WTC11 (cell line): ENCODE results near the gene CHRNA1. TPM values are rescaled to one million over a fixed set of nuclear protein-coding genes. Genes with fewer than 3 reads are reported as not detected.

ENCODE experiments used
- ATAC-seq: fragments of 200-7000 bp; cut with Tn5 transposase; 2 replicates; pipeline ENCODE4 v1.10.0; 2021; ENCODE audit warnings: mild to moderate bottlenecking, moderate library complexity
- CTCF ChIA-PET: fragments of 300-600 bp; sonication (Branson Sonifier 250); formaldehyde crosslinking; loops from one replicate; lab custom pipeline; 2021; ENCODE audit warnings: antibody characterized with exemption; lab: Charles Lee
- POLR2A ChIA-PET: fragments of 350-600 bp; sonication (Branson Sonifier 250); formaldehyde crosslinking; loops from one replicate; lab custom pipeline; 2021; ENCODE audit warnings: antibody characterized with exemption; lab: Charles Lee
- DNase-seq: peaks from one replicate; pipeline ENCODE4 v3.0.0; 2021; ENCODE audit warnings: low spot score
- H3K27ac Mint-ChIP-seq: 2 replicates; pipeline ENCODE4 v1.8.0; 2021; ENCODE audit warnings: mixed read lengths
- H3K27me3 Mint-ChIP-seq: 2 replicates; pipeline ENCODE4 v1.8.0; 2021; ENCODE audit warnings: low read depth, mild to moderate bottlenecking, moderate library complexity, mixed read lengths
- H3K36me3 Mint-ChIP-seq: 2 replicates; pipeline ENCODE4 v1.8.0; 2021; ENCODE audit warnings: mixed read lengths
- H3K4me1 Mint-ChIP-seq: 2 replicates; pipeline ENCODE4 v1.8.0; 2022; ENCODE audit warnings: mixed read lengths
- H3K4me3 Mint-ChIP-seq: 2 replicates; pipeline ENCODE4 v1.8.0; 2021; ENCODE audit warnings: mild to moderate bottlenecking, moderate library complexity, mixed read lengths
- H3K9me3 Mint-ChIP-seq: 2 replicates; pipeline ENCODE4 v1.8.0; 2021; ENCODE audit warnings: mixed read lengths
- ETV6 ChIP-seq: sonication (generic); formaldehyde crosslinking; IDR thresholded peaks from 2 replicates; pipeline ENCODE4 v1.8.1; 2022; ENCODE audit warnings: mild to moderate bottlenecking, missing genetic modification reagents
- MYBL2 ChIP-seq: sonication (generic); formaldehyde crosslinking; IDR thresholded peaks from 2 replicates; pipeline ENCODE4 v1.8.1; 2023; ENCODE audit warnings: mild to moderate bottlenecking, moderate library complexity, missing genetic modification reagents
- NFE2L1 ChIP-seq: sonication (generic); formaldehyde crosslinking; IDR thresholded peaks from 2 replicates; pipeline ENCODE4 v1.8.1; 2023; ENCODE audit warnings: missing genetic modification reagents
- NR1H2 ChIP-seq: sonication (generic); formaldehyde crosslinking; IDR thresholded peaks from 2 replicates; pipeline ENCODE4 v1.9.0; 2021; ENCODE audit warnings: mild to moderate bottlenecking, moderate library complexity, missing genetic modification reagents
- PRRX2 ChIP-seq: fragments of 250-450 bp; sonication (Bioruptor Pico); IDR thresholded peaks from 2 replicates; pipeline ENCODE4 v1.8.0; 2021; ENCODE audit warnings: mild to moderate bottlenecking
- RELA ChIP-seq: sonication (generic); formaldehyde crosslinking; IDR thresholded peaks from 2 replicates; pipeline ENCODE4 v1.8.1; 2022; ENCODE audit warnings: missing genetic modification reagents, mild to moderate bottlenecking, borderline replicate concordance
- SMAD3 ChIP-seq: sonication (generic); formaldehyde crosslinking; IDR thresholded peaks from 2 replicates; pipeline ENCODE4 v1.8.0; 2022; ENCODE audit warnings: missing genetic modification reagents, mild to moderate bottlenecking, borderline replicate concordance
- SMAD4 ChIP-seq: sonication (generic); formaldehyde crosslinking; IDR thresholded peaks from 2 replicates; pipeline ENCODE4 v1.8.0; 2022; ENCODE audit warnings: mild to moderate bottlenecking, missing genetic modification reagents
- SOX15 ChIP-seq: fragments of 250-450 bp; sonication (Bioruptor Pico); IDR thresholded peaks from 2 replicates; pipeline ENCODE4 v1.9.0; 2021; ENCODE audit warnings: mild to moderate bottlenecking
- ZNF138 ChIP-seq: sonication (generic); formaldehyde crosslinking; conservative IDR thresholded peaks from 2 replicates; pipeline ENCODE4 v1.8.1; 2022; ENCODE audit warnings: mild to moderate bottlenecking, moderate library complexity, missing genetic modification reagents
- total RNA-seq: library from RNA; stranded (reverse); gene quantifications from 3 replicates; pipeline ENCODE4 v1.2.3, GENCODE V29; 2021
- TF ChIP-seq, protein P1 (sequence below): fragments of 250-450 bp; sonication (Bioruptor Pico); IDR thresholded peaks from 2 replicates; pipeline ENCODE4 v1.9.0; 2021; ENCODE audit warnings: mild to moderate bottlenecking, borderline replicate concordance
- TF ChIP-seq, protein P2 (sequence below): sonication (generic); formaldehyde crosslinking; IDR thresholded peaks from 2 replicates; pipeline ENCODE4 v1.8.1; 2023; ENCODE audit warnings: mild to moderate bottlenecking, missing genetic modification reagents, moderate library complexity
- TF ChIP-seq, protein P3 (sequence below): sonication (generic); formaldehyde crosslinking; IDR thresholded peaks from 2 replicates; pipeline ENCODE4 v1.8.1; 2023; ENCODE audit warnings: mild to moderate bottlenecking, missing genetic modification reagents
- TF ChIP-seq, protein P4 (sequence below): sonication (generic); formaldehyde crosslinking; IDR thresholded peaks from 2 replicates; pipeline ENCODE4 v1.8.1; 2022; ENCODE audit warnings: mild to moderate bottlenecking, missing genetic modification reagents, moderate library complexity, borderline replicate concordance
- TF ChIP-seq, protein P5 (sequence below): fragments of 250-450 bp; sonication (Bioruptor Pico); IDR thresholded peaks from 2 replicates; pipeline ENCODE4 v1.9.0; 2021; ENCODE audit warnings: mild to moderate bottlenecking
- TF ChIP-seq, protein P6 (sequence below): sonication (generic); formaldehyde crosslinking; IDR thresholded peaks from 2 replicates; pipeline ENCODE4 v1.8.1; 2022; ENCODE audit warnings: mild to moderate bottlenecking, moderate library complexity, missing genetic modification reagents
- TF ChIP-seq, protein P7 (sequence below): fragments of 250-450 bp; sonication (Bioruptor Pico); IDR thresholded peaks from 2 replicates; pipeline ENCODE4 v2.1.2; 2022; ENCODE audit warnings: mild to moderate bottlenecking, moderate library complexity
- TF ChIP-seq, protein P8 (sequence below): sonication (generic); formaldehyde crosslinking; IDR thresholded peaks from 2 replicates; pipeline ENCODE4 v1.8.0; 2023; ENCODE audit warnings: missing genetic modification reagents

Gene CHRNA1
- total RNA-seq, 1 experiment from 2014 or later = not detected

DNA sequence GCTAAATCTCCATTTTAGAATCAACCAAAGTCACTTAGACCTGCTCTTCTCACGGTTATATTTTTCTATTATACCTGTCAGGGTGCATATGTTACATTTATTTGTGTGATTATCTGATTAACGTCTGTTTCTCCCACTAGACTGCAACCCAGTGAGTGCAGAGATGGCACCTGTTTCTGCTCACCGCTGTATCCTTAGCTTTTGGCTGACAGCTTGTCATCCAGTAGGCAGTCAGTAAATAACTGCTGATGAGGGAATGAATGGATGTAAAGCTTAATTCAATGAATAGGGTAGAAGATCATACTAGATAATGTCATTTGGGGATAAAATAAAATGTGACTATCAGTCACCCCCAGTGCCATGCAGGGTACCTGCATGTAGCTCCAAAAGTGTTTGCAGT is 6.9 kb upstream of the CHRNA1 start:
- TF ChIP-seq, protein P1, sequence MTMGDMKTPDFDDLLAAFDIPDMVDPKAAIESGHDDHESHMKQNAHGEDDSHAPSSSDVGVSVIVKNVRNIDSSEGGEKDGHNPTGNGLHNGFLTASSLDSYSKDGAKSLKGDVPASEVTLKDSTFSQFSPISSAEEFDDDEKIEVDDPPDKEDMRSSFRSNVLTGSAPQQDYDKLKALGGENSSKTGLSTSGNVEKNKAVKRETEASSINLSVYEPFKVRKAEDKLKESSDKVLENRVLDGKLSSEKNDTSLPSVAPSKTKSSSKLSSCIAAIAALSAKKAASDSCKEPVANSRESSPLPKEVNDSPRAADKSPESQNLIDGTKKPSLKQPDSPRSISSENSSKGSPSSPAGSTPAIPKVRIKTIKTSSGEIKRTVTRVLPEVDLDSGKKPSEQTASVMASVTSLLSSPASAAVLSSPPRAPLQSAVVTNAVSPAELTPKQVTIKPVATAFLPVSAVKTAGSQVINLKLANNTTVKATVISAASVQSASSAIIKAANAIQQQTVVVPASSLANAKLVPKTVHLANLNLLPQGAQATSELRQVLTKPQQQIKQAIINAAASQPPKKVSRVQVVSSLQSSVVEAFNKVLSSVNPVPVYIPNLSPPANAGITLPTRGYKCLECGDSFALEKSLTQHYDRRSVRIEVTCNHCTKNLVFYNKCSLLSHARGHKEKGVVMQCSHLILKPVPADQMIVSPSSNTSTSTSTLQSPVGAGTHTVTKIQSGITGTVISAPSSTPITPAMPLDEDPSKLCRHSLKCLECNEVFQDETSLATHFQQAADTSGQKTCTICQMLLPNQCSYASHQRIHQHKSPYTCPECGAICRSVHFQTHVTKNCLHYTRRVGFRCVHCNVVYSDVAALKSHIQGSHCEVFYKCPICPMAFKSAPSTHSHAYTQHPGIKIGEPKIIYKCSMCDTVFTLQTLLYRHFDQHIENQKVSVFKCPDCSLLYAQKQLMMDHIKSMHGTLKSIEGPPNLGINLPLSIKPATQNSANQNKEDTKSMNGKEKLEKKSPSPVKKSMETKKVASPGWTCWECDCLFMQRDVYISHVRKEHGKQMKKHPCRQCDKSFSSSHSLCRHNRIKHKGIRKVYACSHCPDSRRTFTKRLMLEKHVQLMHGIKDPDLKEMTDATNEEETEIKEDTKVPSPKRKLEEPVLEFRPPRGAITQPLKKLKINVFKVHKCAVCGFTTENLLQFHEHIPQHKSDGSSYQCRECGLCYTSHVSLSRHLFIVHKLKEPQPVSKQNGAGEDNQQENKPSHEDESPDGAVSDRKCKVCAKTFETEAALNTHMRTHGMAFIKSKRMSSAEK (CRISPR knock-in tag) = no peak
- TF ChIP-seq SOX15 (CRISPR knock-in tag) (no peak), MYBL2 (CRISPR knock-in tag) (no peak)
- TF ChIP-seq, all 79 proteins: peak for 0
- no peaks in the 10 kb centered on the region for H3K36me3 Mint-ChIP-seq
- peak overlapping the region; percentile 97 for H3K27ac Mint-ChIP-seq
- ChIA-PET CTCF (interaction anchor here (0.6 to 3.1 kb wide), 52 partner anchors 8 to 558 kb away, joined by 3 to 68 read pairs (median 4); partner anchors contain the start of gene CHN1), POLR2A (interaction anchor here (0.9 to 1.3 kb wide), 3 partner anchors 18 to 219 kb away, joined by 3 to 4 read pairs (median 3); no protein-coding TSS in a partner anchor)
- no peaks in the 10 kb centered on the region for H3K27me3 Mint-ChIP-seq
- ATAC-seq (no peak), DNase-seq (no peak)
- H3K4me1 Mint-ChIP-seq = peaks cover 63% of the 10 kb centered on the region
- H3K9me3 Mint-ChIP-seq = no peaks in the 10 kb centered on the region; the same call in 1 of the 2 replicates
- H3K4me3 Mint-ChIP-seq = peak overlapping the region; percentile 34

DNA sequence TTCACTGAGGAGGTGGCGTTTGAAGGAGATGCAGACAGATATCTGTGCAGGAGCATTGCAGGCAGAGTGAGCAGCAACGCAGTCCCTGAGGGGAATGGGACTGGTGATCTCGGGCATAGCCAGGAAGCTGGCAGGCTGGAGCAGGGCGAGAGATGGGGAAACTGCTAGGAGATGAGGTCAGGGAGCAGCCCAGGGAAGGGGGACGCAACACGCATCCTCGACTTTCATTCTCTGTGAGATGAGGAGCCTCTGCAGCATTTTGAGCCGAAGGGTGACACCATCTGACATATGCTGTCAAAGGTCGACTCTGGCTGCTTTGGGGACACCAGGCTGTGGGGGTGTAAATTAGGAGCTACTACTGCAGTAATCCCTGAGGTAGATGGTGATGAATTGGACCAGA is 4.3 kb upstream of the CHRNA1 start:
- DNase-seq = no peak
- Mint-ChIP-seq H3K4me1 (peaks cover 43% of the 10 kb centered on the region), H3K27me3 (no peaks in the 10 kb centered on the region), H3K27ac (peak overlapping the region; percentile 46; the same call in 1 of the 2 replicates), H3K4me3 (no peak overlapping the region), H3K9me3 (no peaks in the 10 kb centered on the region; the same call in 1 of the 2 replicates), H3K36me3 (no peaks in the 10 kb centered on the region)
- ATAC-seq = peak; percentile 2; the same call in 1 of the 2 replicates
- ChIA-PET POLR2A (no interaction called here), CTCF (interaction anchor here (0.6 to 1.9 kb wide), 4 partner anchors 16 to 270 kb away, joined by 3 to 11 read pairs (median 4); no protein-coding TSS in a partner anchor)
- TF ChIP-seq PRRX2 (CRISPR knock-in tag) = no peak
- TF ChIP-seq, protein P2, sequence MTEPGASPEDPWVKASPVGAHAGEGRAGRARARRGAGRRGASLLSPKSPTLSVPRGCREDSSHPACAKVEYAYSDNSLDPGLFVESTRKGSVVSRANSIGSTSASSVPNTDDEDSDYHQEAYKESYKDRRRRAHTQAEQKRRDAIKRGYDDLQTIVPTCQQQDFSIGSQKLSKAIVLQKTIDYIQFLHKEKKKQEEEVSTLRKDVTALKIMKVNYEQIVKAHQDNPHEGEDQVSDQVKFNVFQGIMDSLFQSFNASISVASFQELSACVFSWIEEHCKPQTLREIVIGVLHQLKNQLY (CRISPR knock-in tag) = no peak
- TF ChIP-seq, protein P3, sequence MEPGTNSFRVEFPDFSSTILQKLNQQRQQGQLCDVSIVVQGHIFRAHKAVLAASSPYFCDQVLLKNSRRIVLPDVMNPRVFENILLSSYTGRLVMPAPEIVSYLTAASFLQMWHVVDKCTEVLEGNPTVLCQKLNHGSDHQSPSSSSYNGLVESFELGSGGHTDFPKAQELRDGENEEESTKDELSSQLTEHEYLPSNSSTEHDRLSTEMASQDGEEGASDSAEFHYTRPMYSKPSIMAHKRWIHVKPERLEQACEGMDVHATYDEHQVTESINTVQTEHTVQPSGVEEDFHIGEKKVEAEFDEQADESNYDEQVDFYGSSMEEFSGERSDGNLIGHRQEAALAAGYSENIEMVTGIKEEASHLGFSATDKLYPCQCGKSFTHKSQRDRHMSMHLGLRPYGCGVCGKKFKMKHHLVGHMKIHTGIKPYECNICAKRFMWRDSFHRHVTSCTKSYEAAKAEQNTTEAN (CRISPR knock-in tag) = no peak
- no peak for TF ChIP-seq SMAD3
- no peak for TF ChIP-seq SOX15 (CRISPR knock-in tag)
- TF ChIP-seq, protein P1 (CRISPR knock-in tag) = no peak
- TF ChIP-seq, protein P4, sequence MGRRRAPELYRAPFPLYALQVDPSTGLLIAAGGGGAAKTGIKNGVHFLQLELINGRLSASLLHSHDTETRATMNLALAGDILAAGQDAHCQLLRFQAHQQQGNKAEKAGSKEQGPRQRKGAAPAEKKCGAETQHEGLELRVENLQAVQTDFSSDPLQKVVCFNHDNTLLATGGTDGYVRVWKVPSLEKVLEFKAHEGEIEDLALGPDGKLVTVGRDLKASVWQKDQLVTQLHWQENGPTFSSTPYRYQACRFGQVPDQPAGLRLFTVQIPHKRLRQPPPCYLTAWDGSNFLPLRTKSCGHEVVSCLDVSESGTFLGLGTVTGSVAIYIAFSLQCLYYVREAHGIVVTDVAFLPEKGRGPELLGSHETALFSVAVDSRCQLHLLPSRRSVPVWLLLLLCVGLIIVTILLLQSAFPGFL (CRISPR knock-in tag) = no peak
- no peak for TF ChIP-seq NFE2L1 (CRISPR knock-in tag)
- TF ChIP-seq NR1H2 (CRISPR knock-in tag) = no peak
- TF ChIP-seq, protein P5, sequence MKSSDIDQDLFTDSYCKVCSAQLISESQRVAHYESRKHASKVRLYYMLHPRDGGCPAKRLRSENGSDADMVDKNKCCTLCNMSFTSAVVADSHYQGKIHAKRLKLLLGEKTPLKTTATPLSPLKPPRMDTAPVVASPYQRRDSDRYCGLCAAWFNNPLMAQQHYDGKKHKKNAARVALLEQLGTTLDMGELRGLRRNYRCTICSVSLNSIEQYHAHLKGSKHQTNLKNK = no peak
- no peak for TF ChIP-seq ZNF138
- TF ChIP-seq, protein P6, sequence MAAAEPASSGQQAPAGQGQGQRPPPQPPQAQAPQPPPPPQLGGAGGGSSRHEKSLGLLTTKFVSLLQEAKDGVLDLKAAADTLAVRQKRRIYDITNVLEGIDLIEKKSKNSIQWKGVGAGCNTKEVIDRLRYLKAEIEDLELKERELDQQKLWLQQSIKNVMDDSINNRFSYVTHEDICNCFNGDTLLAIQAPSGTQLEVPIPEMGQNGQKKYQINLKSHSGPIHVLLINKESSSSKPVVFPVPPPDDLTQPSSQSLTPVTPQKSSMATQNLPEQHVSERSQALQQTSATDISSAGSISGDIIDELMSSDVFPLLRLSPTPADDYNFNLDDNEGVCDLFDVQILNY = no peak
- TF ChIP-seq RELA (CRISPR knock-in tag) = no peak
- no peak for TF ChIP-seq ETV6 (CRISPR knock-in tag)
- no peak for TF ChIP-seq MYBL2 (CRISPR knock-in tag)
- TF ChIP-seq, protein P7, sequence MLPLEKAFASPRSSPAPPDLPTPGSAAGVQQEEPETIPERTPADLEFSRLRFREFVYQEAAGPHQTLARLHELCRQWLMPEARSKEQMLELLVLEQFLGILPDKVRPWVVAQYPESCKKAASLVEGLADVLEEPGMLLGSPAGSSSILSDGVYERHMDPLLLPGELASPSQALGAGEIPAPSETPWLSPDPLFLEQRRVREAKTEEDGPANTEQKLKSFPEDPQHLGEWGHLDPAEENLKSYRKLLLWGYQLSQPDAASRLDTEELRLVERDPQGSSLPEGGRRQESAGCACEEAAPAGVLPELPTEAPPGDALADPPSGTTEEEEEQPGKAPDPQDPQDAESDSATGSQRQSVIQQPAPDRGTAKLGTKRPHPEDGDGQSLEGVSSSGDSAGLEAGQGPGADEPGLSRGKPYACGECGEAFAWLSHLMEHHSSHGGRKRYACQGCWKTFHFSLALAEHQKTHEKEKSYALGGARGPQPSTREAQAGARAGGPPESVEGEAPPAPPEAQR (CRISPR knock-in tag) = no peak
- no peak for TF ChIP-seq SMAD4 (CRISPR knock-in tag)
- TF ChIP-seq, protein P8, sequence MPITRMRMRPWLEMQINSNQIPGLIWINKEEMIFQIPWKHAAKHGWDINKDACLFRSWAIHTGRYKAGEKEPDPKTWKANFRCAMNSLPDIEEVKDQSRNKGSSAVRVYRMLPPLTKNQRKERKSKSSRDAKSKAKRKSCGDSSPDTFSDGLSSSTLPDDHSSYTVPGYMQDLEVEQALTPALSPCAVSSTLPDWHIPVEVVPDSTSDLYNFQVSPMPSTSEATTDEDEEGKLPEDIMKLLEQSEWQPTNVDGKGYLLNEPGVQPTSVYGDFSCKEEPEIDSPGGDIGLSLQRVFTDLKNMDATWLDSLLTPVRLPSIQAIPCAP (CRISPR knock-in tag) = no peak
